Eye (tissue), 1 donor: Measurements from ENCODE around the gene TAGLN2.
"Not testable (repeated sequence)": the region's sequence is repeated elsewhere in the genome, so short reads cannot be mapped to it uniquely, and the experiment has no call there.

Experiments
- DNase-seq: peaks from one replicate; pipeline ENCODE4 v3.0.0-alpha.2; 2015

Gene TAGLN2

GRCh38 chr1:159920651-159921050 lies 4.7 kb downstream of the TAGLN2 start:
- no peak for DNase-seq

GRCh38 chr1:159920202-159920601 lies 5.1 kb downstream of the TAGLN2 start:
- no peak for DNase-seq

DNA sequence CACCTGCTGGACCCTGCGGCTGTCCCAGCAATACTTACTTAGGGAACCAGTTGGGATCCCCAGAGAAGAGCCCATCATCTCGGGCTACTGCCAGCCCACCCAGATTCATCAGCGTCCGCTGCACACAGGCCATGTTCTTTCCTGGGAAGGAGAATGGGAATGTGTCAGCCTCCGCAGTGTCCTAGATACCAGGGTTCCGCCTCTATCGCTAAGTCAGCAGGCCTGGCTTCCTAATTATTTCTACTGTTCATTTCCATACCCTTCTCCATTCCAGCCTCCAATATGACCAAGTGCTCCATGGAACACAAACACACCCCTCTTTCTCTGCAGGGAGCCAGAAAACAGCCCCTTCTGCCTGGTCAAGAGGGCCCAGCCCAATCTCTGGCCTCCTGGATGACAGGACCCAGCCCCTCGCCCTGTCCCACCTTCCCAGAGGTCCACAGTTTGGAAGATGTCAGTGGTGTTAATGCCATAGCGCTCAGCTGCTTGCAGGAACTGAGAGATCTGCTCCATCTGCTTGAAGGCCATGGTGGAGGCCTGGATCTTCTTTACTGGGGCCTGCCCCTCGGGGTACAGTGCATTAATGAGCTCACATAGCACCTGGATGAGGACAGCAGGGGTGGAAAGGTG lies 6.0 kb downstream of the TAGLN2 start:
- DNase-seq: no peak

DNA sequence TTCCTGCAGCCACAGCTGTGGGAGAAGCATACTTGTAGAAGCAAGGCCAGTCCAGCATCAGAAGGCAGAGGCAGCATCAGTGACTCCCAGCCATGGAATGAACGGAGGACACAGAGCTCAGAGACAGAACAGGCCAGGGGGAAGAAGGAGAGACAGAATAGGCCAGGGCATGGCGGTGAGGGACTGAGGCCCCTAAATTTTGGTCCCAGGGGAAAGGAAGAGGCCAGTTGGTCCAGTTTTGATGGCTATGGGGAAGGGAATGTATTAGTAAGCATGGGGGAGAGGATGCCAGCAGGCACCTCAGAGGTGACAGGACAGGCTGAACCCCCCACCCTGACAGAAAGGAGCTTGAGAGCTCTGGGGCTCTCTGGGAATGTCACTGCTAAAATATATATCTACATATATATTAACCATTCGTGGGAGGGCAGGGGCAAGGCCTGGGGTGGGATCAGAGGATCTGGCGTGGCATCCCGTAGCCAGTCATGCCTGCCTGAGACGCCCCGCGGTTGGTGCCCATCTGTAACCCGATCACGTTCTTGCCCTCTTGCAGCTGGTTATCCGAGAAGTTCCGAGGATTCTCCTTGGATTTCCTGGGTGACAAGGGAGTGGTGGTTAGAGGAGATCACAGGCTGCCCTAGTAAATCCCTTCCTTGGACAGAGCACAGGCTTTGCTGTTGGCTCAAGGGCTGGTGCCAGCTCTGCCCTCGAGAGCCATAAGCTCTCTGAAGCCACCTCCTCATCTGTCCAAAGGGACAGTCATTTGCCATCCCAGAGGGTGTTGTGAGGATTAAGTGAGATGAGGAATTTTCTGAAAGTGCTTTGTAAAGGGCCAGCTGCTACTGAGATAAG lies 6.7 kb downstream of the TAGLN2 start:
- no peak for DNase-seq

- DNase-seq: no peak
Measured at GRCh38 chr1:159917533-159918351, 7.6 kb downstream of the TAGLN2 start.

- peak; percentile 74 for DNase-seq
Measured at GRCh38 chr1:159916242-159917051, 8.9 kb downstream of the TAGLN2 start.

DNA sequence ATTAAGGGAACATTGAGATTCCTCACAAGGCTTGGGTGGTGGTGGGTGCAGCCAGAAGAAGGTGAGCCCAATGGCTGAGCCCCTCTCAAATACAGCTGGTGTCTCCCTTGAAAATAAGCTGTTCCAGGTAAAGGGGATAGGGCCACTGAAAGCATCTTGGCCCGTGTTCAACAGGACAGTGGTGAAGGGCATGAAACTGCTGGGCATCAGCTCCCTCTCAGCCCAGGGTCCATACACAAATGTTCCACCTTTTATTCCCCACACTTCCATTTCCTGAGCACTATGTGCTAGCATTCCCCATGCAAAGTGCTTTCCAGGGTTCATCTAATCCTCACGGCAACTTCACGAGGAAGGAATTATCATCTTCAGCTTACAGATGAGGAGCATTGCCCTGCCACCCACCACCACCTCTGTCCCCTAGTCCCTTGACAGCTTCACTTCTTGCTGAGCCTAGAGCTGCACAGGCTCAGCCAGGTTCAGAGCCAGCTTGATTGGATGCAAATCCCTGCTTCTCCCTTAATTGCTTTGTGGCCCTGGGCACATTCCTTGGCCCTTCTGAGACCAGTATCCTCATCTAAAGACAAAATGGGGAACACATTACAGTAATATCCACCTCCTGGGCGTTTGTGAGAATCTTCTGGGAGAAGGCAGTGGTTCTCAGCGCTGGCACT lies 9.6 kb downstream of the TAGLN2 start:
- no peak for DNase-seq

DNA sequence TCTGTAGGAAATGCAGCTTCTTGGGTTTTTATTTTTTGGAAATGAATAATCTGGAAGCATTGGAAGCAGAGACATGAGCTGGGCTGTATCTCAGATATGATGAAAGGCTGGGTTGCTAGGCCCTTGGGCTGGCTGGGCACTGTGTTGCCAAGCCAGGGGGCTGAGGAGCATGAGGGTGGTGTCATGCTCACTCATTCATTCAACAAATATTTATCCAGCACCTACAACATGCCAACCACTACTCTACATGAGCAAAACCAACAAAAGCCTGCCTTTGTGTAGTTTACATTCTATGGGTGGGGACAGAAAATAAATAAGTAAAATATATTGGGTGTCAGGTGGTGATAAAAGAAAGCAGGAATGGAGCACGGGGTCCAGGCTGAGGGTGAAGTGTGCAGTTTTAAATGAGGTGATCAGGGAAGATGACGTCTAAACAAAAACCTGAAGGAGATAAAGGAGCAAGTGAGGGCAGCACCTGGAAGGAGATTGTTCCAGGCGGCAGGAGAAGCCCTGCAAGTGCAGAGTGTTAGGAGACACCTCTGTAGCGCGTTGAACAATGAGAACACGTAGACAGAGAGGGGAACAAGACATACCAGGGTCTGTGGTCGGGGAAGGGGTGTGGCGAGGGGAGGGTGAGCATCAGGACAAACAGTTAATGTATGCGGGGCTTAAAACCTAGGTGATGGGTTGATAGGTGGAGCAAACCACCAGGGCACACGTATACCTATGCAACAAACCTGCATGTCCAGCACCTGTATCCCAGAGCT lies 10.9 kb downstream of the TAGLN2 start:
- no peak for DNase-seq

DNA sequence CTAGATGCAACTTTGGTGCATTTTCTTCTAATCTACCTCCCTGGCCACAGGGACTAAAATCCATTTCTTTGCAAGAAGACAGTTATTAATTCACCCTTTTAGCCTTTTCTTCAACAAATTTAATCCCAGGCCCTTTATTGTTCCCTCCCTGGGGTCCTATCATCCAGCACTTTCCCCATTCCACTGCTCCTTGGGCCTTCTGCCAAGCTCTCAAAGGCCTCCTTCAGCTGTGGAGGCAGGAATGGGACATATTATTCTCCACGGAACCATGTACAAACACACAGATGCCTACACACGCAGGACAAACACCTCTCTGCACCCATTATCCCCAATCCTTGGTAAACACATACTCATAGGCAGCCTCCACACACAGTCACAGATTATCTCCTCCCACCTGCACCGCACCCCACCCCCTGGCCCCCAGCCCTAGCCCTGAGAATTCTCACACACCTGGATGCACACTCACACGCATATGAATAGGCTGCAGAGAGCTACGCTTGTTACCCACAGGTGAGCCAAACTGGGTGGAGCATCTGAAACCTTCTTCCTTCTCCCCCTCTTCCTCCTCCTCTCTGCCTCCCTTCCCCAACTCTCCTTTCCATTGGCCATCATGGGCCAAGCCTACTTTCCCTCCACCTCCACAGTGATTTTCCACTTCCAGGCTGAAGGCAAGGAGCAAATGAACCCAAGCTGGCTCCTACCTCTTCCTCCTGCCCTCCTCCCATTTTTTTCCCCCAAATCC lies 11.7 kb downstream of the TAGLN2 start:
- no peak for DNase-seq

DNA sequence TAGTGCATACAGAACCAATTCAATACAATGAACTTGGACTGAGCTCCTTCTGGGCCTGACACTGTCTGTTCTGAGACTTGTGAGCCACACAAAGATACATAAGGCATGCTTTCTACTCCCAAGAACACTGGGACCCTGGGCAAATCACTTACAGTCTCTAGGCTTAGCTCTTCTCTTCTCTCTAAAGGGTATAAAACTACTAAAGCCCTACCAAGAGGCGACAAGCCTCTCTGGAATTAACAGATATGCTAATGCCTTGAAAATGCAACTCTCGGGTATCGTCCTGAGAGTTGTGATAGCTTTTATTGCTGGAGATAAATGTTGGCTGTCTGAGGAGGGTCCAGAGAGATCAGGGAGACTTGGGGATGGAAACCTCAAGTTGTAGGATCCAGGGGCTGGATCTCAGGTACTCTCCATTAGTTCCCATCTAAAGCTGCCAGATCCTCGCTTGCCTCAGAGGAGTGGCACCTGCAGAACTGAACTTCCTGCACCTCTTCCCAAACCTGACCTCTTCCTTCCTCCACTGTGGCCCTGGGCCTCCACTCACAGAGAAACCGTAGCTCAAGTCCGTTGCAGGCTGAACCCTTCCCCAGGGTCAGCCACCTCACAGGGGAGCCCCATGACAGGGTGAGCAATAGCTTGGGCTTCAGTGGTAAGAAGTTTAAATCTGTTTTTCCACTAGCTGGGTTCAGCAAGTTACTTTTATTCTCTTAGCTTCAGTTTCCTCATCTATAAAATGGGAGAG lies 13.8 kb downstream of the TAGLN2 start:
- DNase-seq: no peak

- no peak for DNase-seq
Measured at GRCh38 chr1:159908031-159908940, 17.0 kb downstream of the TAGLN2 start.

GRCh38 chr1:159906960-159907359 lies 18.3 kb downstream of the TAGLN2 start:
- no peak for DNase-seq

GRCh38 chr1:159904036-159904435 lies 21.3 kb downstream of the TAGLN2 start:
- DNase-seq: not testable (repeated sequence)

GRCh38 chr1:159902541-159902940 lies 22.8 kb downstream of the TAGLN2 start:
- DNase-seq: no peak

DNA sequence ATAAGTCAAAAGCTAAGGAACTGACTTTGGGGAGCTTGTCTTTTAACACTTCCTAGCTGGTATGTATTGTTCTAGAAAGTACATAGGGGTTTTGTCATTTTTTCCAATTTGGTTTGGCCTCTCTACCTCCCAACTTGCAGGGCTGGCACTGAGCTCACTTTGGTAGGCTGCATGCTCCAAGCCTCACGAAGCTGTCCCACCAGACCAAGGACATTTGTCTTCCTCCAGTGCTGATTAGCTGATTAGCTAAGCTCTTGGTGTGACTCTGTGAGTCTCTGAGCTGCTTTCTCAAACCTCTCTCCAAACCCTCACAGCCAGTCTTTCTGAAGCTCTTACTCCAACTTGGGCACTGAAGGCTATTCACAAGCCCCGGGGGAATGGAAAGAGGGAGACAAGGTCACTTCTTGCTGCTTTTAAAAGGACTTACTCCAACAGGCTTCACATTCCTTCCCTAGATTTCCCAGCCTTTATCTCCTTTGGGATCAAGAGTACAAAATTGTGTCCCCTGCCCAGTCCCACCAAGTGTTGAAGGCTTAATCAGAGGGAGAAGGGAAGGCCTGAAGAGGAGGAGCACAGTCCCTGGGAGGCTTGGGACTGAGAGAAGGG lies 24.4 kb downstream of the TAGLN2 start:
- DNase-seq: peak; percentile 37

DNA sequence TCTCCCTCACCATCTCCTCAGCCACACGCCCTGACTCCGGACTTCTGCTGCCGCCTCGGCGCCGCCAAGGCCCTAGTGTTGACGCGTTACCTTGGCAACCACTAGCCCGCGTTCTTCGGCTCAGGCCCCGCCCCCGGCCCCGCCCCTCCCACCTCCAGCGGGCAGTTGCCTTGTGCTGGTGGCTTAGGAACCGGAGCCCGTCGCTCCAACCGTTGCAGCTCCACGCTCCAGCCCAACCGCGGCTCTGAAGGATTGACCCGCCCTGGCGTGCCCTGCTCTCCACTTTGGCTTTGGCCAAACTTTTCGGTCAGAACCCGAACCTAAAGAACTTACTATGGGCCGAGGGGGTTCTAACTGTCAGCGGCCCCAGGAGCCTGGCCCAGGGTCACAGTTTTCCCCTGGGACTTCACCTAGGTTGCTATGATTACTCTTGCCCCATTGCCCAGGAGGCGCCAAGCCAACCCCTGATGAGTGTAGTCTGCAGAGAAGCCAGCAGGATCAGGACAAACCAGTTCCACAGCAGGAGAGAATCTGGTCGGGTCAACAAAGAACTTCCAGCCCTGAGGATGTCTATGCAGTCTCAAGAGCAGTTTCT lies 25.1 kb downstream of the TAGLN2 start, which contains the start of gene CFAP45:
TSS of gene CFAP45 (minus strand) at position 80 of the 595 bp plus-strand sequence. CDS start at position 13, 67 bp downstream.
- DNase-seq: peak; percentile 94

DNA sequence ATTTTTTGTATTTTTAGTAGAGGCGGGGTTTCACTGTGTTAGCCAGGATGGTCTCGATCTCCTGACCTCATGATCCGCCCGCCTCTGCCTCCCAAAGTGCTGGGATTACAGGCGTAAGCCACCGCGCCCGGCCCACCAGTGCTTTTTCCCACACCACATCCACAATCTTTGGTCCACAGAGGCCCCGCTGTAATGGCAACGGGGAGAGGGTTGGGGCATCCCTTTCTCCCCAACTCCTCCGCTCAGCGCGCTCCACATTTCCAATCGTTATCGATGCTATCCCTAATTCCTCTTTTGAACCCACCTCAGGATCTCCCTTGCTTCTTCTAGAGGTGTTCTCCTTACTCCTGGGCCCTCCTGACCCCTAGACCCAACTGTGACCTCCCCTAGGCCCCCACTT lies 25.7 kb downstream of the TAGLN2 start:
- peak; percentile 29 for DNase-seq

- no peak for DNase-seq
Measured at GRCh38 chr1:159898527-159898926, 26.8 kb downstream of the TAGLN2 start.
